Liver (tissue), 9 donors: ENCODE results near the gene ATM. TPM values are rescaled to one million over a fixed set of nuclear protein-coding genes. Genes with fewer than 3 reads are reported as not detected.

Experiments
- DNase-seq: peaks from one replicate; pipeline ENCODE4 v3.0.0-alpha.2; 2017; ENCODE audit warnings: low spot score
- H3K27ac ChIP-seq, 2 donors: one replicate each; pipeline ENCODE4 v1.7.0; 2013; ENCODE audit warnings: inconsistent platforms in 2 of 2, low read length in 2 of 2, control low read depth in 1 of 2, low read depth in 1 of 2, mild to moderate bottlenecking in 1 of 2
- H3K27me3 ChIP-seq, 4 donors: one replicate each; pipeline versions ENCODE4 v1.6.1 to v1.7.0; 2013; ENCODE audit warnings: low read length in 3 of 4, inconsistent platforms in 1 of 4, mild to moderate bottlenecking in 1 of 4, moderate library complexity in 1 of 4; ENCODE audit not compliant: control insufficient read depth in 4 of 4, insufficient read depth in 4 of 4
- H3K36me3 ChIP-seq, 4 donors: one replicate each; pipeline versions ENCODE4 v1.6.1 to v1.7.0; 2013; ENCODE audit warnings: low read length in 3 of 4, mild to moderate bottlenecking in 3 of 4, low read depth in 1 of 4, moderate library complexity in 1 of 4; ENCODE audit not compliant: control insufficient read depth in 4 of 4, insufficient read depth in 3 of 4
- H3K4me1 ChIP-seq, 4 donors: one replicate each; pipeline versions ENCODE4 v1.6.1 to v1.7.0; 2013; ENCODE audit warnings: low read length in 3 of 4, mild to moderate bottlenecking in 3 of 4, moderate library complexity in 1 of 4; ENCODE audit not compliant: control insufficient read depth in 4 of 4, insufficient read depth in 4 of 4
- H3K4me3 ChIP-seq, 3 donors: one replicate each; pipeline versions ENCODE4 v1.6.1 to v1.7.0; 2013; ENCODE audit warnings: low read length in 3 of 3, control low read depth in 1 of 3, low read depth in 1 of 3, mild to moderate bottlenecking in 1 of 3
- H3K9ac ChIP-seq, 2 donors: one replicate each; pipeline ENCODE4 v1.7.0; 2013; ENCODE audit warnings: low read length in 2 of 2, mild to moderate bottlenecking in 2 of 2, moderate library complexity in 2 of 2, control low read depth in 1 of 2, low read depth in 1 of 2
- H3K9me3 ChIP-seq, 4 donors: one replicate each; pipeline versions ENCODE4 v1.6.1 to v1.7.0; 2013; ENCODE audit warnings: low read length in 3 of 4; ENCODE audit not compliant: control insufficient read depth in 4 of 4
- ATF3 ChIP-seq: IDR thresholded peaks from 2 replicates; pipeline ENCODE4 v1.6.1; 2016; ENCODE audit warnings: antibody characterized with exemption
- CTCF ChIP-seq: fragments of 150-350 bp; IDR thresholded peaks from 2 replicates; pipeline ENCODE4 v1.5.1; 2017; ENCODE audit warnings: improper control_type of control experiment, low read depth, low read length; ENCODE audit not compliant: missing input control
- EGR1 ChIP-seq, 2 donors: IDR thresholded peaks; 2 replicates each; pipeline ENCODE4 v1.6.1; 2016 to 2018; ENCODE audit warnings: antibody characterized with exemption in 2 of 2, low read depth in 2 of 2
- FOXA1 ChIP-seq: IDR thresholded peaks from 2 replicates; pipeline ENCODE4 v1.6.1; 2016; ENCODE audit warnings: antibody characterized with exemption
- FOXA2 ChIP-seq: IDR thresholded peaks from 2 replicates; pipeline ENCODE4 v1.6.1; 2016; ENCODE audit warnings: antibody characterized with exemption
- GABPA ChIP-seq, 2 donors: IDR thresholded peaks in 1 of 2; conservative IDR thresholded peaks in 1 of 2; 2 replicates each; pipeline ENCODE4 v1.6.1; 2016; ENCODE audit warnings: antibody characterized with exemption in 2 of 2, mild to moderate bottlenecking in 1 of 2, moderate library complexity in 1 of 2
- HNF4A ChIP-seq, 2 donors: conservative IDR thresholded peaks; 2 replicates each; pipeline ENCODE4 v1.6.1; 2016; ENCODE audit warnings: antibody characterized with exemption in 2 of 2, mild to moderate bottlenecking in 2 of 2
- HNF4G ChIP-seq: IDR thresholded peaks from 2 replicates; pipeline ENCODE4 v1.6.1; 2016; ENCODE audit warnings: antibody characterized with exemption
- JUND ChIP-seq, 2 donors: IDR thresholded peaks; 2 replicates each; pipeline ENCODE4 v1.6.1; 2016; ENCODE audit warnings: antibody characterized with exemption in 2 of 2
- MAX ChIP-seq: IDR thresholded peaks from 2 replicates; pipeline ENCODE4 v1.6.1; 2016; ENCODE audit warnings: antibody characterized with exemption
- NR2F2 ChIP-seq: IDR thresholded peaks from 2 replicates; pipeline ENCODE4 v1.6.1; 2016; ENCODE audit warnings: antibody characterized with exemption
- RAD21 ChIP-seq, 2 donors: IDR thresholded peaks; 2 replicates each; pipeline ENCODE4 v1.6.1; 2016; ENCODE audit warnings: antibody characterized with exemption in 2 of 2, mild to moderate bottlenecking in 2 of 2
- RXRA ChIP-seq, 2 donors: IDR thresholded peaks; 2 replicates each; pipeline ENCODE4 v1.6.1; 2017 to 2018; ENCODE audit warnings: antibody characterized with exemption in 2 of 2, mild to moderate bottlenecking in 1 of 2
- SP1 ChIP-seq: IDR thresholded peaks from 2 replicates; pipeline ENCODE4 v1.6.1; 2018; ENCODE audit warnings: antibody characterized with exemption, mild to moderate bottlenecking
- YY1 ChIP-seq: IDR thresholded peaks from 2 replicates; pipeline ENCODE4 v1.6.1; 2016; ENCODE audit warnings: antibody characterized with exemption, mild to moderate bottlenecking
- WGBS: extraction: QIAGEN DNeasy Blood & Tissue Kit; methylation state at CpG from one replicate; pipeline ENCODE4 v1.1.7; 2013; 5-methylcytosine and 5-hydroxymethylcytosine counted together
- polyA plus RNA-seq, 2 donors: library from polyadenylated mRNA; stranded (reverse) in 1 of 2; unstranded in 1 of 2; fragments of 200-250 nt in 1 of 2; fragments of >200 nt in 1 of 2; fragmentation: Nextera tagmentation in 1 of 2; extraction: Ambion mirVana in 1 of 2; gene quantifications; one replicate each; pipeline versions ENCODE4 v1.2.1 to v1.2.3, GENCODE V29; 2013 to 2015
- total RNA-seq, 2 donors: library from RNA; depleted of rRNA; stranded (reverse); fragments of >200 nt; gene quantifications; one replicate each; pipeline ENCODE4 v1.2.3, GENCODE V29; 2014
- TF ChIP-seq, protein P1 (sequence below): IDR thresholded peaks from 2 replicates; pipeline ENCODE4 v1.6.1; 2016; ENCODE audit warnings: antibody characterized with exemption, mild to moderate bottlenecking
- TF ChIP-seq, protein P2 (sequence below): IDR thresholded peaks from 2 replicates; pipeline ENCODE4 v1.6.1; 2016; ENCODE audit warnings: antibody characterized with exemption
- donor health status: healthy.
- donor health status: healthy.
- donor health status: healthy.
- donor health status: healthy.
- donor health status: healthy.

The ATM gene
- total and polyA plus RNA-seq, 4 donors: 9.9 to 65.7 (median 20.9) TPM

DNA sequence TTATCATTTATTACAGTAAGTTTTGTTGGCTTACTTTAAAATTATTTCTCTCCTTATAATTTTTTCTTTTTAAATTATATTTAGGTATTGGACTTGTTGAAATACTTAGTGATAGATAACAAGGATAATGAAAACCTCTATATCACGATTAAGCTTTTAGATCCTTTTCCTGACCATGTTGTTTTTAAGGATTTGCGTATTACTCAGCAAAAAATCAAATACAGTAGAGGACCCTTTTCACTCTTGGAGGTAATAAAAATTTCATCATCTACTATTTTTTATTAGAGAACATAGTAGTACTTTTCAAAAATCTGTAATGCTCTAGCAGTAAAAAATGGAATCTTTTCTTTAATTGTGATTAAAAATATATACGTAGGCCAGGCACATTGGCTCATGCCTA is 70.4 kb downstream of the ATM start:
- H3K36me3 ChIP-seq: peaks cover 5 to 26% (median 20%) of the 10 kb centered on the region in 4 donors
- 98% methylated on average over 3 of the region's 3 CpGs for WGBS
- DNase-seq: no peak

More for the DNA sequence above, 70.4 kb downstream of the ATM start:
- H3K4me3 ChIP-seq: no peak overlapping the region
- H3K9ac ChIP-seq: no peak overlapping the region
- no peak overlapping the region for H3K27ac ChIP-seq
- H3K4me1 ChIP-seq: no peaks in the 10 kb centered on the region
- no peaks in the 10 kb centered on the region for H3K27me3 ChIP-seq
- TF ChIP-seq FOXA2 (no peak), FOXA1 (no peak), RXRA (IDR thresholded peaks at IDR 0.05) (no peak), MAX (no peak), YY1 (no peak), CTCF (no peak), ATF3 (no peak), RAD21 (IDR thresholded peaks at IDR 0.05) (no peak), EGR1 (IDR thresholded peaks at IDR 0.05; ENCODE audit: low read depth in 2 of 2) (no peak), JUND (IDR thresholded peaks at IDR 0.05) (no peak), GABPA (IDR thresholded peaks at IDR 0.05 in 1 of 2, conservative IDR thresholded peaks at IDR 0.05 in 1 of 2) (no peak), NR2F2 (no peak), HNF4A (conservative IDR thresholded peaks at IDR 0.05) (no peak), HNF4G (no peak), SP1 (no peak)
- TF ChIP-seq, protein P1, sequence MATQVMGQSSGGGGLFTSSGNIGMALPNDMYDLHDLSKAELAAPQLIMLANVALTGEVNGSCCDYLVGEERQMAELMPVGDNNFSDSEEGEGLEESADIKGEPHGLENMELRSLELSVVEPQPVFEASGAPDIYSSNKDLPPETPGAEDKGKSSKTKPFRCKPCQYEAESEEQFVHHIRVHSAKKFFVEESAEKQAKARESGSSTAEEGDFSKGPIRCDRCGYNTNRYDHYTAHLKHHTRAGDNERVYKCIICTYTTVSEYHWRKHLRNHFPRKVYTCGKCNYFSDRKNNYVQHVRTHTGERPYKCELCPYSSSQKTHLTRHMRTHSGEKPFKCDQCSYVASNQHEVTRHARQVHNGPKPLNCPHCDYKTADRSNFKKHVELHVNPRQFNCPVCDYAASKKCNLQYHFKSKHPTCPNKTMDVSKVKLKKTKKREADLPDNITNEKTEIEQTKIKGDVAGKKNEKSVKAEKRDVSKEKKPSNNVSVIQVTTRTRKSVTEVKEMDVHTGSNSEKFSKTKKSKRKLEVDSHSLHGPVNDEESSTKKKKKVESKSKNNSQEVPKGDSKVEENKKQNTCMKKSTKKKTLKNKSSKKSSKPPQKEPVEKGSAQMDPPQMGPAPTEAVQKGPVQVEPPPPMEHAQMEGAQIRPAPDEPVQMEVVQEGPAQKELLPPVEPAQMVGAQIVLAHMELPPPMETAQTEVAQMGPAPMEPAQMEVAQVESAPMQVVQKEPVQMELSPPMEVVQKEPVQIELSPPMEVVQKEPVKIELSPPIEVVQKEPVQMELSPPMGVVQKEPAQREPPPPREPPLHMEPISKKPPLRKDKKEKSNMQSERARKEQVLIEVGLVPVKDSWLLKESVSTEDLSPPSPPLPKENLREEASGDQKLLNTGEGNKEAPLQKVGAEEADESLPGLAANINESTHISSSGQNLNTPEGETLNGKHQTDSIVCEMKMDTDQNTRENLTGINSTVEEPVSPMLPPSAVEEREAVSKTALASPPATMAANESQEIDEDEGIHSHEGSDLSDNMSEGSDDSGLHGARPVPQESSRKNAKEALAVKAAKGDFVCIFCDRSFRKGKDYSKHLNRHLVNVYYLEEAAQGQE: no peak
- TF ChIP-seq, protein P2, sequence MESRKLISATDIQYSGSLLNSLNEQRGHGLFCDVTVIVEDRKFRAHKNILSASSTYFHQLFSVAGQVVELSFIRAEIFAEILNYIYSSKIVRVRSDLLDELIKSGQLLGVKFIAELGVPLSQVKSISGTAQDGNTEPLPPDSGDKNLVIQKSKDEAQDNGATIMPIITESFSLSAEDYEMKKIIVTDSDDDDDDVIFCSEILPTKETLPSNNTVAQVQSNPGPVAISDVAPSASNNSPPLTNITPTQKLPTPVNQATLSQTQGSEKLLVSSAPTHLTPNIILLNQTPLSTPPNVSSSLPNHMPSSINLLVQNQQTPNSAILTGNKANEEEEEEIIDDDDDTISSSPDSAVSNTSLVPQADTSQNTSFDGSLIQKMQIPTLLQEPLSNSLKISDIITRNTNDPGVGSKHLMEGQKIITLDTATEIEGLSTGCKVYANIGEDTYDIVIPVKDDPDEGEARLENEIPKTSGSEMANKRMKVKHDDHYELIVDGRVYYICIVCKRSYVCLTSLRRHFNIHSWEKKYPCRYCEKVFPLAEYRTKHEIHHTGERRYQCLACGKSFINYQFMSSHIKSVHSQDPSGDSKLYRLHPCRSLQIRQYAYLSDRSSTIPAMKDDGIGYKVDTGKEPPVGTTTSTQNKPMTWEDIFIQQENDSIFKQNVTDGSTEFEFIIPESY: no peak
- H3K9me3 ChIP-seq: no peaks in the 10 kb centered on the region
